Neural cell (in vitro differentiated cells): Measurements from ENCODE around the gene WDR7. TPM values are rescaled to one million over a fixed set of nuclear protein-coding genes. Genes with fewer than 3 reads are reported as not detected.

Source experiments
- H2AFZ ChIP-seq: fragments of 200-600, 300-800 bp; sonication (generic), shearing (Covaris generic); 2 replicates; pipeline ENCODE4 v1.6.0; 2014; ENCODE audit warnings: low read depth, mild to moderate bottlenecking, antibody characterized with exemption, low read length, moderate library complexity
- H3F3A ChIP-seq: fragments of 200-600 bp; shearing (Covaris generic); 2 replicates; pipeline ENCODE4 v1.6.1; 2016; ENCODE audit warnings: mild to moderate bottlenecking, moderate library complexity, mixed read lengths, antibody characterized with exemption, low read length; ENCODE audit not compliant: insufficient read depth, poor library complexity, severe bottlenecking
- H3K27ac ChIP-seq: fragments of 200-600, 300-800 bp; sonication (generic), shearing (Covaris generic); 2 replicates; pipeline ENCODE4 v1.5.1; 2014; ENCODE audit warnings: mild to moderate bottlenecking, low read length, moderate library complexity
- H3K27me3 ChIP-seq: fragments of 300-800, 200-600 bp; sonication (generic), shearing (Covaris generic); 2 replicates; pipeline ENCODE4 v1.6.0; 2014; ENCODE audit warnings: mild to moderate bottlenecking, low read depth, low read length, moderate library complexity; ENCODE audit not compliant: insufficient read depth
- H3K36me3 ChIP-seq: fragments of 300-800, 200-600 bp; sonication (generic), shearing (Covaris generic); 2 replicates; pipeline ENCODE4 v1.5.1; 2014; ENCODE audit warnings: mild to moderate bottlenecking, antibody characterized with exemption, low read length, moderate library complexity; ENCODE audit not compliant: insufficient read depth
- H3K4me2 ChIP-seq: fragments of 300-800, 200-600 bp; sonication (generic), shearing (Covaris generic); 2 replicates; pipeline ENCODE4 v1.6.0; 2014; ENCODE audit warnings: mild to moderate bottlenecking, low read length
- H3K4me3 ChIP-seq: fragments of 300-800, 200-600 bp; sonication (generic), shearing (Covaris generic); 2 replicates; pipeline ENCODE4 v1.5.1; 2014; ENCODE audit warnings: mild to moderate bottlenecking, low read length, moderate library complexity
- H3K79me2 ChIP-seq: fragments of 200-600 bp; shearing (Covaris generic); replicated peaks from 2 replicates; pipeline ENCODE4 v1.6.0; 2014; ENCODE audit warnings: mild to moderate bottlenecking, low read length, moderate library complexity; ENCODE audit not compliant: insufficient read depth
- H3K9ac ChIP-seq: fragments of 300-800, 200-600 bp; sonication (generic), shearing (Covaris generic); 2 replicates; pipeline ENCODE4 v1.6.1; 2016; ENCODE audit warnings: mild to moderate bottlenecking, low read length, mixed read lengths
- H3K9me2 ChIP-seq: fragments of 200-600 bp; shearing (Covaris generic); 2 replicates; pipeline ENCODE4 v1.6.1; 2016; ENCODE audit warnings: mild to moderate bottlenecking, low read length, mixed read lengths; ENCODE audit not compliant: insufficient read depth
- H3K9me3 ChIP-seq: fragments of 200-600, 300-800 bp; sonication (generic), shearing (Covaris generic); 2 replicates; pipeline ENCODE4 v1.6.1; 2016; ENCODE audit warnings: mild to moderate bottlenecking, mixed run types, low read length, moderate library complexity, mixed read lengths
- H4K20me1 ChIP-seq: fragments of 200-600 bp; shearing (Covaris generic); 2 replicates; pipeline ENCODE4 v1.6.1; 2016; ENCODE audit warnings: mild to moderate bottlenecking, mixed run types; ENCODE audit not compliant: insufficient read depth
- CTCF ChIP-seq: fragments of 450-650 bp; IDR thresholded peaks from 2 replicates; pipeline ENCODE4 v1.5.1; 2014; ENCODE audit warnings: antibody characterized with exemption, mild to moderate bottlenecking, moderate library complexity; ENCODE audit not compliant: poor library complexity, severe bottlenecking
- EP300 ChIP-seq: fragments of 450-650 bp; conservative IDR thresholded peaks from 2 replicates; pipeline ENCODE4 v1.6.1; 2014; ENCODE audit warnings: antibody characterized with exemption, mild to moderate bottlenecking, moderate library complexity; ENCODE audit not compliant: poor library complexity, severe bottlenecking
- EZH2 ChIP-seq: fragments of 200-600, 300-800 bp; shearing (Covaris generic), sonication (generic); IDR thresholded peaks from 2 replicates; pipeline ENCODE4 v1.6.1; 2014; ENCODE audit warnings: antibody characterized with exemption, low read length, borderline replicate concordance, mild to moderate bottlenecking; ENCODE audit not compliant: insufficient read depth, poor library complexity, severe bottlenecking
- MXI1 ChIP-seq: fragments of 450-650 bp; conservative IDR thresholded peaks from 2 replicates; pipeline ENCODE4 v1.6.1; 2014; ENCODE audit warnings: antibody characterized with exemption, mild to moderate bottlenecking; ENCODE audit not compliant: poor library complexity, severe bottlenecking
- POLR2AphosphoS5 ChIP-seq: IDR thresholded peaks from 2 replicates; pipeline ENCODE4 v1.6.1; 2012
- RAD21 ChIP-seq: fragments of 450-650 bp; conservative IDR thresholded peaks from 2 replicates; pipeline ENCODE4 v1.6.1; 2014; ENCODE audit warnings: antibody characterized with exemption, mild to moderate bottlenecking, moderate library complexity
- REST ChIP-seq: IDR thresholded peaks from 2 replicates; pipeline ENCODE4 v1.6.1; 2012; ENCODE audit warnings: borderline replicate concordance
- SMC3 ChIP-seq: fragments of 450-650 bp; conservative IDR thresholded peaks from 2 replicates; pipeline ENCODE4 v1.6.1; 2014; ENCODE audit warnings: antibody characterized with exemption, mild to moderate bottlenecking, moderate library complexity; ENCODE audit not compliant: poor library complexity
- TAF1 ChIP-seq: IDR thresholded peaks from 2 replicates; pipeline ENCODE4 v1.6.1; 2012; ENCODE audit warnings: low read depth
- polyA plus RNA-seq: library from polyadenylated mRNA; depleted of rRNA; stranded (reverse); fragments of >200 nt; gene quantifications from 2 replicates; pipeline ENCODE4 v1.2.3, GENCODE V29; 2014

Gene WDR7
- polyA plus RNA-seq, 1 donor from 2014 or later: 15.1 TPM

- Histone ChIP-seq H3K27ac (no peak overlapping the region), H4K20me1 (no peaks in the 10 kb centered on the region), H3K4me2 (no peak overlapping the region), H3K9me2 (no peaks in the 10 kb centered on the region), H3K4me3 (no peak overlapping the region), H3F3A (no peaks in the 10 kb centered on the region), H3K27me3 (no peaks in the 10 kb centered on the region), H3K79me2 (no peaks in the 10 kb centered on the region), H2AFZ (no peak overlapping the region), H3K9me3 (no peaks in the 10 kb centered on the region), H3K9ac (no peak overlapping the region), H3K36me3 (no peaks in the 10 kb centered on the region)
- TF ChIP-seq REST: no peak
- no peak for TF ChIP-seq RAD21
- no peak for TF ChIP-seq EP300
- no peak for TF ChIP-seq POLR2AphosphoS5
- TF ChIP-seq TAF1: no peak
- TF ChIP-seq EZH2: no peak
- TF ChIP-seq SMC3: no peak
- no peak for TF ChIP-seq CTCF
- TF ChIP-seq MXI1: no peak
These were observed 164.8 kb downstream of the WDR7 start for GRCh38 chr18:56815926-56816325.

GRCh38 chr18:56823986-56824565 is 172.9 kb downstream of the WDR7 start:
- Histone ChIP-seq H3K27me3 (no peaks in the 10 kb centered on the region), H4K20me1 (no peaks in the 10 kb centered on the region), H3K4me3 (no peak overlapping the region), H2AFZ (no peak overlapping the region), H3K4me2 (no peak overlapping the region), H3K9me2 (no peaks in the 10 kb centered on the region), H3K9ac (no peak overlapping the region), H3K27ac (no peak overlapping the region), H3K9me3 (no peaks in the 10 kb centered on the region), H3K79me2 (no peaks in the 10 kb centered on the region), H3K36me3 (no peaks in the 10 kb centered on the region), H3F3A (no peaks in the 10 kb centered on the region)
- no peak for TF ChIP-seq MXI1
- no peak for TF ChIP-seq RAD21
- TF ChIP-seq POLR2AphosphoS5: no peak
- no peak for TF ChIP-seq EZH2
- TF ChIP-seq EP300: no peak
- TF ChIP-seq CTCF: no peak
- TF ChIP-seq TAF1: no peak
- no peak for TF ChIP-seq REST
- TF ChIP-seq SMC3: no peak
